Activated CD4-positive, alpha-beta T cell treated with anti-CD3 and anti-CD28 coated beads, Interleukin-10, Interleukin-2, amounts not matched to agents 100 ng/mL and 50 ng/mL, durations not matched to agents 16 hours and 8 hours (primary cell): ENCODE measurements around the gene UGT8.
A peak's percentile ranks its signal among the peaks of the same experiment; 100 is the strongest.
"Not testable (repeated sequence)": the region's sequence is repeated elsewhere in the genome, so short reads cannot be mapped to it uniquely, and the experiment has no call there.

ENCODE experiments used
- DNase-seq: peaks from one replicate; pipeline ENCODE4 v3.0.0-alpha.2; 2020

The UGT8 gene

DNA sequence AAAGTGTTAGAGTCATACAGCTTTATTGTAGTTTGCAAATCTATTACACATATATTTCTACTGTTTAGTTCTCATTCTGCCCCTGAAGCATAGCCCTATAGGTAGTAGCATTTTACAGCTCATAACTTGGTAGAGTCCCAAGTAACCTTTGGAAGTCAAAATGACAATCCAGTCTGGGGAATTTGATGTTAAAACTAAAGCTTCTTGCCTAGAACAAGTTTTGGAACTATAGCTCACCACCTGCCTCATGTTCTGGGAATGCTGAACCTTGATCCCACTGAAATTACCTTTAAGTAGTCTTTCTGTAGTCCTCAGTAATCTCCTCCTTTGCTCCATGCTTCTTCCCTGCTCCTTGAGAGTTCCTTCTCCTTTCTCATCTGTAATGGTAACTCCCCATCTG, 8.4 kb downstream of the UGT8 start:
- DNase-seq, result no peak

- DNase-seq, result no peak
Measured at GRCh38 chr4:114613560-114613959, 15.0 kb downstream of the UGT8 start.

GRCh38 chr4:114615435-114615834, 16.8 kb downstream of the UGT8 start:
- DNase-seq, result no peak

GRCh38 chr4:114616036-114616435, 17.4 kb downstream of the UGT8 start:
- not testable (repeated sequence) for DNase-seq

DNA sequence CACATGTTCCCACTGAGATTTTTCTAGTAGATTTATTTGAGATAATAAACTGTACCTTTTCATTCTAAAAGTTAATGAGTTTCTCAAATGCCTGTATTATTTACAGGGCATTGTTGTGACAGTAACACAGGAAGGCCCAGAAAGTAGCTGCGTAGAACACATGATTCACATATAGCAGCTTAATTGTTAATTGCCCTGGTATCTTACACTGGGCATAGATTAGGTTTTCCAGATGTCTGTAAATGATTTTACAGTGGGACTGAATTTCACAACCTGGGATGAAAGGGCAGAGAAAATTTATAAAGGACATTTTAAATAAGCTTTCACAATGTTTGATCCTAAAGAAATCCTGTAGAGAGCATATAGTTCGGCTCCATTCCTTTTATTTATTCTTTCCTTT, 27.6 kb downstream of the UGT8 start:
- no peak for DNase-seq

GRCh38 chr4:114636192-114636935, 37.8 kb downstream of the UGT8 start:
- DNase-seq, result no peak

GRCh38 chr4:114642173-114642780, 43.7 kb downstream of the UGT8 start:
- DNase-seq, result no peak

- no peak for DNase-seq
Measured at GRCh38 chr4:114649908-114650307, 51.3 kb downstream of the UGT8 start.

GRCh38 chr4:114653675-114654074, 55.1 kb downstream of the UGT8 start:
- no peak for DNase-seq

GRCh38 chr4:114654592-114654991, 56.0 kb downstream of the UGT8 start:
- DNase-seq, result no peak

DNA sequence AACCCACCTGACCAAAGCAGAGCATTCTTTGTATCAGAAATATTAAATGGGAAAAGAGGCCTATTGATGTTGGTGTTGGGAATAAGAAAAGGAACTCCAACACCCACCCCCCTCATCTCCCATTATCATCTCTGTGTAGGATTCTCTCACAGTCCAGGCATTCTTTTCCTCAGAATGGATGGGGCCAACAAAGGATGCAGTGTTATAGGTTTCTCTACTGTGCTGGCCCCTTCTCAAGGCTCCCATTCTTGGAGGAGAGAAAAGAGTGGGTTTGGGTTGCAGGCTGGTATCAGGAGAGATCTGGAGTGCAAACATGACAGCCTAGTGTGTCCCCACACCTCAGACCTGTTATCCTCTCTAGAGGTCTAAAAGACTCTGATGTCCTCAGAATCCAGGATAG, 59.6 kb downstream of the UGT8 start:
- DNase-seq, result no peak

GRCh38 chr4:114658776-114659175, 60.2 kb downstream of the UGT8 start:
- DNase-seq, result no peak

GRCh38 chr4:114659386-114660008, 60.9 kb downstream of the UGT8 start:
- peak; percentile 52 for DNase-seq

DNA sequence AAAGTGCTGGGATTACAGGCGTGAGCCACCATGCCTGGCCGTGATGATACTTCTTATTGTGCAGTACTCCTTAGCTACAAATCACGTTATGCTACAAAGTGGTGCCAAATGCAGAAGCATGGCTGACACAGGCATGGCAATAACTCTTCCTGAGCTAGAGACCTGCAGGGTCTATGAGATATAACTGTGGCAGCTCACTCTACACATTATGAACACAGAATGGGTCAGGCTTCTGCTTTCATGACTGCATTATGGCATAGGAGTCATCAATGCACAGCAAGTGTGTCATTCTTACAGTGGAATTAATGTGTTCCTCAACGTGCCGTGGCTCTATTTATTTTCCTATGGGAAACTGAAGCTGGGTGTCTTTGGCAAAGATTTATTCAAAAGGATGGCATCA, 64.5 kb downstream of the UGT8 start:
- no peak for DNase-seq

GRCh38 chr4:114668577-114668976, 70.0 kb downstream of the UGT8 start:
- no peak for DNase-seq

DNA sequence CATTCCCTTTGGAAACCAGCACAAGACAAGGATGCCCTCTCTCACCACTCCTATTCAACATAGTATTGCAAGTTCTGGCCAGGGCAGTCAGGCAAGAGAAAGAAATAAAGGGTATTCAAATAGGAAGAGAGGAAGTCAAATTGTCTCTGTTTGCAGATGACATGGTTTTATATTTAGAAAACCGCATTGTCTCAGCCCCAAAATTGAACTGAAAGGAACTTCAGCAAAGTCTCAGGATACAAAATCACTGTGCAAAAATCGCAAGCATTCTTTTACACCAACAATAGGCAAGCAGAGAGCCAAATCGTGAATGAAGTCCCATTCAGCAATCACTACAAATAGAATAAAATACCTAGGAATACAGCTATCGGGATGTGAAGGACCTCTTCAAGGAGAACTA, 72.1 kb downstream of the UGT8 start:
- not testable (repeated sequence) for DNase-seq

DNA sequence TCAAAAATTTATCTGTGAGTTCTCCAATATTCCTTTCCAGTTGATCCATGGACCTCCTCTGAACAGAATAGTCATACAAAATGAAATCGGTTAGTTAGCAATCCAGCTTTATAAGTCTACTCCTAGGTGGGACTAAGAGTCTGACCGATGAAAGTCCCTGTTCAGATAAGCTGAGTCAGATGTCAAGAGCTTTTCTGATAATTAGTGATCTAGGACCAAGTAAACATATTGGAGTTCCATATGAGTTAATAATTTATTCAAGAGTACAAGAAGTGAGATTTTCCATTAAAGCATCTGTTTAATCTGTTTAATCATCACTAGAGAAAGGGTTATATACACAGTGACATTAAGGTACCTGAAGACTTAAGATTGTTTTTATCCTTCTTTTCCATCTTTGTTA, 74.7 kb downstream of the UGT8 start:
- no peak for DNase-seq

GRCh38 chr4:114674080-114674479, 75.5 kb downstream of the UGT8 start:
- no peak for DNase-seq

- no peak for DNase-seq
Measured at GRCh38 chr4:114677346-114677979, 78.9 kb downstream of the UGT8 start.

GRCh38 chr4:114684462-114684861, 85.9 kb downstream of the UGT8 start:
- no peak for DNase-seq

DNA sequence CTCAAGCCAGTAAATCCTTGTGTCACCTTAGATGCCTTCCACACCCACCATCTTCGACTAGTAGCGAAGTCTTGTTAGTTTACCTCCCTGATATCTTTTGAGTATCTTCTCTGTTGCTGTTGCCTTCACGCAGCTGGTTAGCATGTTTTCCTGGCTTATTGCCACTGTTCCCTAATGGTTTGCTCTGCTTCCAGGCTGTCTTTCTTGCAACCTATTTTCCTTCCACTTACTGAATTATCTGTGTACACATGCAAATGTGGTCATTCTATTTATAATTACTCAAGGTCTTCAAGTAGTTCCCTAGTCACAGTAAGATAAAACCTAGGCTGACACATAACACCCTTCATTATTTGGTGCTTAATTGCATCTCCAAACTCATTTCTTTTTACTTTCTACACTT, 89.5 kb downstream of the UGT8 start:
- no peak for DNase-seq

- DNase-seq, result no peak
Measured at GRCh38 chr4:114690571-114690970, 92.0 kb downstream of the UGT8 start.

GRCh38 chr4:114691865-114692264, 93.3 kb downstream of the UGT8 start:
- no peak for DNase-seq

DNA sequence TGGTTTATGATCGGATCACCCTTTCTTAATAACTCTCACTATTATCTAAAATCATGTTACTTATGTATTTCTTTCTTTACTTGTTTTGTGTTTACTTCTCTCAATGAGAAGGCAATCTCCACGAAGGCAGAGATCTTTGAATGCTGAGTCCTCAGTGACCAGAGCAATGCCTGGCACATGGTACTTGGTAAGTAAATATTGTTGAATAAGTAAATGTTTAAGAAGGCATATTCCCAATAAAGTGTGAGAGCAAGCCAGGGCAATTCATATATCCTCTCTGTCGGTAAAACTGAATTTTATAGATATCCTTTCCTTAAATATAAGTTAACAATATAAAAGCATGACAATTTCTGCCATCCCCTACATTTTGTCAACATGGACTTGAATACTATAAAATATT, 94.4 kb downstream of the UGT8 start:
- no peak for DNase-seq
